ENCODE data around the gene MRPS26.

- TF ChIP-seq CTCF (IDR thresholded peaks at IDR 0.05) = no peak
- TF ChIP-seq POLR2A (IDR thresholded peaks at IDR 0.05) = no peak
Observed at GRCh38 chr20:3045042-3045815, 623 bp upstream of the MRPS26 start.

All from Peyer's patch (tissue), 4 donors.